Adrenal gland (tissue), 12 donors: ENCODE data around the gene TSPAN33. TPM values are rescaled to one million over a fixed set of nuclear protein-coding genes. Genes with fewer than 3 reads are reported as not detected.

Experiments
- DNase-seq, 7 donors: peaks; one replicate each; pipeline ENCODE4 v3.0.0-alpha.2; 2019 to 2020
- H3K27ac ChIP-seq, 5 donors: fragments of 200-600 bp; sonication (generic) in 4 of 5; 1 replicate in 3 of 5; 2 replicates in 2 of 5; pipeline versions ENCODE4 v1.5.1 to v1.8.0; 2016 to 2020; ENCODE audit warnings: mild to moderate bottlenecking in 1 of 5
- H3K27me3 ChIP-seq: fragments of 200-600 bp; 2 replicates; pipeline ENCODE4 v1.8.0; 2021
- H3K36me3 ChIP-seq, 2 donors: fragments of 200-600 bp; replicated peaks in 1 of 2; 1 replicate in 1 of 2; 2 replicates in 1 of 2; pipeline versions ENCODE4 v1.5.1 to v1.8.0; 2018 to 2022
- H3K4me1 ChIP-seq, 2 donors: fragments of 200-600 bp; replicated peaks in 1 of 2; 1 replicate in 1 of 2; 2 replicates in 1 of 2; pipeline versions ENCODE4 v1.5.1 to v1.8.0; 2018 to 2021
- H3K4me3 ChIP-seq, 4 donors: fragments of 200-600 bp; sonication (generic) in 3 of 4; one replicate each; pipeline ENCODE4 v1.5.1; 2016 to 2018
- H3K9me3 ChIP-seq, 3 donors: fragments of 200-600 bp; sonication (generic) in 1 of 3; replicated peaks in 1 of 3; 1 replicate in 2 of 3; 2 replicates in 1 of 3; pipeline versions ENCODE4 v1.5.1 to v1.8.0; 2016 to 2021
- CTCF ChIP-seq, 6 experiments: fragments of 450-650 bp in 4 of 6; fragments of 200-600 bp in 2 of 6; sonication (generic) in 1 of 6; IDR thresholded peaks; 1 replicate in 5 of 6; 2 replicates in 1 of 6; pipeline versions ENCODE4 v1.5.1 to v1.8.0; 2016 to 2021; ENCODE audit warnings: antibody characterized with exemption in 6 of 6, mild to moderate bottlenecking in 2 of 6, moderate library complexity in 1 of 6
- POLR2A ChIP-seq, 2 donors: fragments of 450-650 bp; IDR thresholded peaks; one replicate each; pipeline ENCODE4 v1.6.1; 2017; ENCODE audit warnings: antibody characterized with exemption in 2 of 2, mild to moderate bottlenecking in 2 of 2, moderate library complexity in 1 of 2
- WGBS, 4 donors: extraction: QIAGEN DNeasy Blood & Tissue Kit in 2 of 4; methylation state at CpG; one replicate each; pipeline versions ENCODE4 v1.1.5 to v1.1.7; 2013 to 2017; 5-methylcytosine and 5-hydroxymethylcytosine counted together
- intact Hi-C, 2 donors: fragments of 100-400 bp; cut with DNase I; formaldehyde crosslinking; loops; one replicate each; pipeline versions ENCODE4 v1.14.1 to v1.15.0; 2022 to 2023
- polyA plus RNA-seq, 3 donors: library from polyadenylated mRNA; stranded (reverse); fragments of 200-250 nt in 2 of 3; fragments of 350-450 nt in 1 of 3; fragmentation: Illumina TruSeq in 1 of 3; extraction: RNeasy Lipid Tissue Mini Kit (QIAGEN cat#74804) in 1 of 3; gene quantifications; one replicate each; pipeline ENCODE4 v1.2.3, GENCODE V29; 2013 to 2014
- total RNA-seq, 9 donors: library from RNA; depleted of rRNA in 4 of 9; stranded (reverse); fragments of >200 nt in 4 of 9; fragments of 120-200 nt in 1 of 9; fragmentation: NEBNext Ultra II Directional in 1 of 9; extraction: Animal tissue kit (Norgen Biotek cat#: 25700) in 1 of 9; gene quantifications; one replicate each; pipeline versions ENCODE4 v1.1.0 to v1.2.4, GENCODE V29; 2013 to 2023
- donor health status: healthy with polysubstance abuse.
- donor health status: Bipolar disorder and iron deficiency.
- donor health status: DM: yes; HTN: yes; CAD: no.
- donor health status: DM: no; HTN: no; CAD: no.
- donor health status: DM: no; HTN: no; CAD: no.
- donor health status: DM: yes; HTN: yes; CAD: no.

TSPAN33 gene
- total and polyA plus RNA-seq, 12 donors: 1.8 to 20.0 (median 10.1) TPM

GRCh38 chr7:129134356-129134987 is 10.0 kb upstream of the TSPAN33 start:
- intact Hi-C loops: no loop called here
- Histone ChIP-seq H3K27ac (peak overlapping the region in 2 of 5 donors; percentile 33 to 74), H3K27me3 (no peaks in the 10 kb centered on the region), H3K4me1 (no peaks in the 10 kb centered on the region), H3K4me3 (no peak overlapping the region), H3K36me3 (no peaks in the 10 kb centered on the region), H3K9me3 (no peaks in the 10 kb centered on the region)
- TF ChIP-seq POLR2A (IDR thresholded peaks at IDR 0.05) (no peak), CTCF (IDR thresholded peaks at IDR 0.05) (no peak)
- WGBS, 4 donors: 75 to 78% (median 76%) methylated on average over 6 of the region's 6 CpGs
- DNase-seq: peak in 1 of 7 donors; percentile 12

DNA sequence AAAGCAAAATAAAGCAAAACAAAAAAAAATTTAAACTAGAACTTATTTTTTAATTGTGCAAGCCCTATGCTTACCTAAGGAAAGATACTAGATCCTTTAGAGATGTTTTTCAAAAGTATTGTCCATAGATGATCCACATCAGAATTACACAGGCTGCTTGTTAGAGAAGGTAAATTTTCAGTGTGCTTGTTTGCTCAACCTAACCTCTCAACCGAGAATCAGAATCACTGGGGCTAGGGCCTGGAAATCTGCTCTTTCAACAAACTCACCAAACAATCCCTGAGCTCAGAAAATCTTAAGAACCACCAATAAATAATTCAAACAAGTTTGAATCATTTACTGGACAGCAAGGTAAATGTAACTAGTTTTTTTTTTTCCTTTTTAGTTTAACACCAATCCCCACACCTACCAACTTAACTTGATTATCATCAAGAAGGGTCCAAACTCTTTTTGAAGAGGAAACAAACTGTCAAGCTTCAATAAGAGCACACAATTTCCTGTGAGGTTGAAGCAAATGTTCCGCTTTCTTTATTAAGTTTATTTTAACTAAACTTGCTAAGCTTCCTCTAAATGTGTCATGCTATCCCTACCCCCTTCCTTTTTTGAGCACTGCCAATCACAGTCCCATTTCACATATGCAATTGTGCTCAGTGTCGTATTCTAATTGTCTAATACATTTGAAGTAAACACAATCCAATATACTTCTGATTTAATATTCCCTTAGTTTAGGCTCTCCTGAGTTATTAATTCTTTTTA is 7.4 kb upstream of the TSPAN33 start:
- H3K4me3 ChIP-seq: no peak overlapping the region
- no peaks in the 10 kb centered on the region for H3K4me1 ChIP-seq

DNA sequence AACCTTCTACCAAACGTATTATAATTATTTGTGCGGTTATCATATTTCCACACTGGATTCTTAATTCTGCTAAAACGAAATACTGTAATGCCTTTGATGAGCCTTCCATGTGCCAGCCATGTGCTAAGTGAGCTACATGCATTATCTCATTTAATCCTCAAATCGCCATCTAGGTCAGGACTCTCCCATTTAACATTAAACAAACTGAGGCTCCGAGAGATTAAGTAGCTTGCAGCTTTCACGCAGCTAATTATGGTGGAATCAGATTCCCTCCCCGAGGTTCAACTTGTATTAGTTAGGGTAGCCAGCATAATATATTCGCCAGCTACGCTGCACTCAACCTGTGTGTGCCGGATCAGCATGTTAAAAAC is 798 bp upstream of the TSPAN33 start:
- H3K9me3 ChIP-seq: no peaks in the 10 kb centered on the region
- peak overlapping the region in 1 of 4 donors; percentile 74 for H3K4me3 ChIP-seq
- no peaks in the 10 kb centered on the region for H3K36me3 ChIP-seq
- TF ChIP-seq CTCF (IDR thresholded peaks at IDR 0.05) (no peak), POLR2A (IDR thresholded peaks at IDR 0.05) (no peak)
- WGBS, 4 donors: 34 to 58% (median 47%) methylated on average over 10 of the region's 10 CpGs
- H3K4me1 ChIP-seq: peaks cover 0 to 4% of the 10 kb centered on the region in 2 donors
- H3K27ac ChIP-seq: no peak overlapping the region
- intact Hi-C loops: no loop called here
- no peak for DNase-seq
- H3K27me3 ChIP-seq: no peaks in the 10 kb centered on the region

More for the DNA sequence above, 7.4 kb upstream of the TSPAN33 start:
- WGBS, 4 donors: 54 to 73% (median 63%) methylated on average over 3 of the region's 3 CpGs
- intact Hi-C loops: no loop called here
- H3K9me3 ChIP-seq: no peaks in the 10 kb centered on the region
- no peaks in the 10 kb centered on the region for H3K27me3 ChIP-seq
- H3K36me3 ChIP-seq: no peaks in the 10 kb centered on the region
- no peak for TF ChIP-seq CTCF (IDR thresholded peaks at IDR 0.05)
- TF ChIP-seq POLR2A (IDR thresholded peaks at IDR 0.05): no peak
- peak overlapping the region in 1 of 5 donors; percentile 1 for H3K27ac ChIP-seq
- no peak for DNase-seq

DNA sequence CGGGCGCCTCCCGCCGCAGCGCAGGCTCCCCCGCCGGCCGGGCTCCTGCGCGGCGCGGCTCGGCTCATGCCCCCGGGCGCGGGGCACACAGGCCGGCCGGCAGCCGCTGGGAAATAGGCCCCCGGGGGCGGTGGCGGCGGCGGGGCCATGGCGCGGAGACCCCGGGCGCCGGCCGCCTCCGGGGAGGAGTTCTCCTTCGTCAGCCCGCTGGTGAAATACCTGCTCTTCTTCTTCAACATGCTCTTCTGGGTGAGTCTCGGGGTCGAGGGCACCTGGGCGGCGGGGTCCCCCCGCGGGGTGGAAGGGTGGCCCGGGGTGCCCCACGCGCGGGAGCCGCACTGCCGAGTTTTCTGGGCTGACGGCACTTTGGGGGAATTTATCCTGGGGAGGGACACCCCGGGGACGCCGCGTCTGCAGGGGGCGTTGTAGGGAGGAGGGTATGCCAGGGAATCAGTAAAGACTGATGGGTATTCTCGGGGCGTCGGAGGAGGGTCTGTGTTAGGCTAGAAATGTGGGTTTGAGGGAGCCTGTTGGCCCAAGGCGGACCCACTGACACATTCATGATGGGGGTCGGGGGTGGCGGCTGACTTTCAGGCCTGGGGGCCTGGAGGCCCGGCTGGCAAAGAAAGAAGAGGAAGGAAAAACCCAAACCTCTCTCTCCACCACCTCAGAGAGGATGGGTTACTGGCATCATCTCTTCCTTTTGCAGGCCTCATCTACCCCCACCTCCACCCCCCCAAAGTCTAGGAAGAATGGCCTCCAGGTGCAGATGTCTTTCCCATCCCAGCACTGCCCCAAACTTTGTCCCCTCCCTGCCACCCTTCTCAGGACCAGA is 544 bp downstream of the TSPAN33 start:
- no peak for DNase-seq
- no peaks in the 10 kb centered on the region for H3K9me3 ChIP-seq
- TF ChIP-seq POLR2A (IDR thresholded peaks at IDR 0.05): no peak
- no peak for TF ChIP-seq CTCF (IDR thresholded peaks at IDR 0.05)
- no peaks in the 10 kb centered on the region for H3K27me3 ChIP-seq
- 6 to 67% (median 10%) methylated on average over 7 to 58 of the region's 58 CpGs for WGBS, 4 donors
- no peaks in the 10 kb centered on the region for H3K36me3 ChIP-seq
- intact Hi-C loops: no loop called here
- peak overlapping the region in 2 of 5 donors; percentile 13 to 34 for H3K27ac ChIP-seq
- peaks cover 0 to 4% of the 10 kb centered on the region in 2 donors for H3K4me1 ChIP-seq
- peak overlapping the region in 2 of 4 donors; percentile 40 to 74 for H3K4me3 ChIP-seq
